IPS-11a (cell line): ENCODE data around the gene COL4A3.

Source experiments
- H3K4me3 ChIP-seq: one replicate; pipeline ENCODE4 v1.5.1; 2013; ENCODE audit warnings: low read depth, low read length, control low read depth

COL4A3 gene

DNA sequence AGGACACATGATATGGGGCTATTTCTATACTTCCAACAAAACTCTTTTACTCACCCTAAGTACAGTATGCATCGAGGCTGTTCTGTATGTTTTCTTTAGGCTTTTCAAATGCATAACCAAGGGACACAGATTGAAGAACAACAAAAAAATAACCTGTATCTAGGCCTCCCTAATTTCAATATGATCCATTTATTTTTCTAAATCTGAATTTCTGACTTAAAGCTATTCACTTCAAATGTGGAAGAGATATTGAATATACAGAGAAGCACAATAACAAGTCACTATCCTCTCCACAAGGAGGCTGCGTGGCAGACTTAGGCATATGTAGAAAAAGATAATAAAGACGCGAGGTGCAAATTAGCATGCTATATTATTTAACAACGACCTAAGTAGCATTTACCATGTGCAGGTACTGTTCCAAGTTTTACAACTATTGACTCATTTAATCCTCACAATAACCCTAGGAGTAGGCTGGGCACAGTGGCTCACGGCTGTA is 121.4 kb downstream of the COL4A3 start:
- H3K4me3 ChIP-seq: no peak overlapping the region

DNA sequence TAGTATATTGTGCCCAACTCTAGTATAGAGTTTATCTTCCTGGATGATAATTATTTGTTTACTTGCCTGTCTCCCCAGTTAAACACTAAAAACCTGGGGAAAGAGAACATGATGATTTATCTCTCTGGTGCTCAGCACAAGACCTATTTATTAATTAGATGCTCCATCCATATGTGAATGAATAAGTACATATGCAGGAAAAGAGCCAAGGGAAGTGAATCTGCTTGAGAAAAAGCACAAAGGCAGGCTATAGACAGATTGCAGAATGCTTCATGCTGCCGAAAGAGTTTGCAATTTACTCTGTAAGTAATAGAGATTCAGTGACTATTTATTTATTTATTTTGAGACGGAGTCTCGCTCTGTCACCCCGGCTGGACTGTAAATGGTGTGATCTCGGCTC is 123.3 kb downstream of the COL4A3 start:
- H3K4me3 ChIP-seq: no peak overlapping the region

DNA sequence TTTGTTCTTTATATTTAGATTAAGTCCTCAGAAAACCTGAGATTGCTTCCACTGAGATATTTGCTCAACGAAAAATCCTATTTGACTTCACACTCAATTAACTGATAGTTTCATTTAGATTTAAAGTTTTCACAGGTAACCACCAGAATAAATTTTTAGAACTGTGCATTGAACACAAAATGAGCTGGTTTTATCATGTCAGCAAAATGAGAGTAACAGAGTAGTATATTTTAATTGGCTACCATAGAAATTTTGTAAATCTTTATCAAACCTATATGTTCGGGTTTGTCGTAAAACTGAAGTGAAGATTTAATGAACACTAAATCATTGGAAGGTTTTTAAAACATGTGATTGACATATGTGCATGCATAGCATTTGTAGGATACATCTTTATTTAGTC is 127.9 kb downstream of the COL4A3 start:
- H3K4me3 ChIP-seq: no peak overlapping the region

DNA sequence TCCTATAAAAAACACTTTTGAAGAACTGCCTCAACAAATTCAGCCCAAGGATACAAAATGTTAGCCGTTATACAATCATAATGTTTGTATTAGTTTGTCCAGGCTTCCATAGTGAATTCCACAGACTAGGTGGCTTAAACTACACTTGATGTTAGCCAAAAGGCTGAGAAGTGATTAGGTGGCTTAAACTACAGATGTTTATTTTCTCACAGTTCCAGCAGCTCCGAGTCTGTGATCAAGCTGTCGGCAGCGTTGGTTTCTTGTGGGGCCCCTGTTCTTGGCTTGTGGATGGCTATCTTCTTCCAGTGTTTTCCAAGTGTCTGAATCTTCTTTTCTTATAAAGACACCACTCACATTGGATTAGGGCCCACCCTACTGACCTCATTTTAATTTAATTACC is 129.1 kb downstream of the COL4A3 start:
- no peak overlapping the region for H3K4me3 ChIP-seq

DNA sequence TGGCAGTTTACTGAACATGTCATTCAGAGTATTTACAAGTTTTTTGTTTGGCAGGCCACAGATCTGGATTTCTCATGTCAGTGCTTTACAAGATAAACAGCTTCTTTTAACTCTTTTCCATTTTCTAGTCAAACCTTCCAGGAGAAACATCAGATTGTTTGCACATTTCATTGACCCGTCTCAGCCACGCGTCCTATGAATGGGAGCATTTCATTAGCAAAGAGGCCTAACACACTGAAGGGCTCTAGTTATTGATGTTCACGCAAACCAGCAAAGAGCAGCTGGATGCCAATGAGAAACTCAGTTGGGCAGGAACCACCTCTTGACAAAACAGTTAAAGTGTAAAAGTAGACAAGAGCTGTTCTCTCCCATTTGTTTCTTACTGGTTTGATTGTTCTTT is 131.4 kb downstream of the COL4A3 start:
- H3K4me3 ChIP-seq: no peak overlapping the region

DNA sequence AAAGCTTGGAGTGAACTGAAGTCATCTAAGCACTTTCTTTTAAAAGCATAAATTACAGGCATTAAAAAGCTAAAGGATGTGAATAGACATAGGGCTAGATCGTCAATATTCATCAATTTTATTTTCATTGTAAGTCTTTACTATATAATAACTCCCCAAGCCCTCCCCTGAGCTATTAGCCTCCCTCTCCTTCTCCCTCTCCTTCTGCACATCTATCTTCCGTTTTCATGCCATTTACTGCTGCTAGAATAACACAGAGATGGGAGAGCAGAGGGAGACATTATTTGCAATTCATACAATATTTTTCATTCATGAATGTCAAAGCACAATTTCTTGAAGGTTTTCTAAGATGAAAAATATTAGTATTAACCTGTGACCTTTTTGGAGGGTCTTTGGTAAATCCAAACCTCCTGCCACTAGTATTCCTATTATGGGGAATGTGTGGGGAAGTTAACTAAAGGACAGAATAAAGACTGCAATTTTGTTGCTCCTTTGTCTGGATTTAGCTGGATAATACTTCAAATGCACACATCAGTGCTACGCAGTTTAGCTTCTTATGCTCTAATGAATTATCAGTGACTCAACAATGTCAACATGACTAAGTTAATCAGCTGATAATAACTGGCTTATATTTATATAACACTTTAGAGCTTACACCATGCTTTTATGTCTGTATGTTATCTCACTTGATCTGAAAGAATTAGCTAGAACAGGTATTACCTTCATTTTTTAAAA is 132.4 kb downstream of the COL4A3 start:
- no peak overlapping the region for H3K4me3 ChIP-seq

DNA sequence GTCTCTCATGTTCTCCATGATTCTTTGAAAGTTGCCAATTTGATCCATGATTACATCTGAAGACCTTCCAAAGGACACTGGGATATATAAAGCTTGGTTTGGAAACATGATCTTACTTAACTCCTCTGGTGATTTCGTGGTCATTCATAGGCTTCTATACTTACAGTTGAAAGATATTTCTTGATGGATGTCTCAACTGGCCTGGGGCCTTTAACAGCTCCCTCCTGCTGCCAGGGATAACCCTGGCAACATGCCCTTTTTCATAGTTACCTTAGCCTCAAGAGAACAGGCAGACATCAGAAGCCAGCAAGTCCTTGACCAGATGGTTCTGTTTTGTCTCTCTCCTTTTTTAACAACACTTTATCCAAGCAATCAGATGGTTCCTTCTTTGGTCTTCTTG is 137.1 kb downstream of the COL4A3 start:
- no peak overlapping the region for H3K4me3 ChIP-seq

DNA sequence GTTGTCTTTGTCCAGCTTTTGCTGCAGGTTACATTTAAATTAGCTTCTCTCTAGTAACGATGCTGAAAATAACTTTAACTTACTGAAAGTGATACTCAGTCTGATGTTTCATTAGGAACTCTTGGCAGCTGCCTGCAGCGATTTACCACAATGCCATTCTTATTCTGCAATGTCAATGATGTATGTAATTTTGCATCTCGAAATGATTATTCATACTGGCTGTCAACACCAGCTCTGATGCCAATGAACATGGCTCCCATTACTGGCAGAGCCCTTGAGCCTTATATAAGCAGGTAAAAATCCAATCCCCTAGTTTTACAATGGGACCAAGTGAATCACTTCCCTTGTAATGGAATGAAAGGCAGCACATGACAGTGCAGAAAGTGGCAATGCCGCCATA is 144.4 kb downstream of the COL4A3 start:
- no peak overlapping the region for H3K4me3 ChIP-seq

DNA sequence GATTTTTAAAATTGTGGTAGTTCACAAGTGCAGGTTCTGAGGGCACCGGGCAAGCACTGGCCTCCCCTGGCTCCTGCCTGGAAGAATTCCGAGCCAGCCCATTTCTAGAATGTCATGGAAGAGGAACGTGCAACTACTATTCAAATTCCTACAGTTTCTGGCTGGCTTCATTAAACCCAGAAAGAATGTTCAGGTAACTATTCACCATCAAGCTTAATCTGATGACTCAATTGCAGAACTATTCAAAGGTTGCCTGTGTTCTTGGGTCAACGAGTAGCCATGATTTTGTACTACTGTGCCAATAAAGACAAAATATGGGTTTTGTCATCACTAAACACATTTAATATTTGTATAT is 146.3 kb downstream of the COL4A3 start:
- no peak overlapping the region for H3K4me3 ChIP-seq

DNA sequence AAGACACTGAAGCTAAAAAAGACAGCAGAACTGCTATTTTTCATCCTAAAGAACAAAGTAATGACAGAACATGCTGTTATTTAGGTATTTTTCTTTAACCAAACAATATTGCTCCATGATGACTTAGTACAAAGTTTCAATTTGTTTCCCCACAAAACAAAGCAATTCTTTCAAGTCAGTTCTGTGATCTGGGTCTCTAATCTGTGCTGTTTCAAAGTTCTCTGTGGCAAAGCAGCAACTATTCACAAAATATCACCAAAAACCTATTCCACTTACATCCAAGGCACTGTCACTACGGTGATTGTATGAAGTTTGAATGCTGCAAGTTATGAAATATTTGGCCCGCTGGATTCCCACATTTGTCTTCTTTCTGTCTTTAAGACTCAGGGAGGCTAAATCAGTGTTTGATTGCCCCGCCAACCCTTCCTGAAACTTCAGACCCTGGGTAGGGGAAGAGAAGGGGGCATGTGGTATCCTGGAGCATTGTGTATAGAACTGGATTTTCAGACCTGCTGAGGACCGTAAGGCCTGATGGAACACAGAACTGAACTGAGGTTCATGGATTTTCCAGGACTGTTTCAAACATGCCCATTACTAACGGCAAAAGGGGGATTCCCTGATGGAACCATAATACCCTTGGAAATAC is 147.6 kb downstream of the COL4A3 start:
- no peak overlapping the region for H3K4me3 ChIP-seq

DNA sequence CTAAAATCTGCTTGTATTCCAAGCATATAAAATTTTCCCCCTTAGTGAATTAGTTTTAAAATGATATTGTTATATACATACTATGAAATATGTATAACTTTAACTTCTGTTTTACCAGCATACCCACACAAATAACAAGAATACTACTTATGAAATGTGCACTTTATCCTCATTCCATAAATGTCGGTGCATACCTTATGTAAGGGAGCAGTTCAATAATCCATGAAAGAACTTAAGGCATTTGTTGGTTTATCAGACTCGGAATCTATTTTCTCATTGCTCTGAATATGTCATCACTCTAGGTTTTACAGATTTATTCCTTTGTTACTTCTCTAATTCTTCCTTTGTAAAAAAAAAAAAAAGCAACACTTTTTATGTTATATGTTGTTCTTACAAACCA is 148.2 kb downstream of the COL4A3 start:
- H3K4me3 ChIP-seq: no peak overlapping the region

DNA sequence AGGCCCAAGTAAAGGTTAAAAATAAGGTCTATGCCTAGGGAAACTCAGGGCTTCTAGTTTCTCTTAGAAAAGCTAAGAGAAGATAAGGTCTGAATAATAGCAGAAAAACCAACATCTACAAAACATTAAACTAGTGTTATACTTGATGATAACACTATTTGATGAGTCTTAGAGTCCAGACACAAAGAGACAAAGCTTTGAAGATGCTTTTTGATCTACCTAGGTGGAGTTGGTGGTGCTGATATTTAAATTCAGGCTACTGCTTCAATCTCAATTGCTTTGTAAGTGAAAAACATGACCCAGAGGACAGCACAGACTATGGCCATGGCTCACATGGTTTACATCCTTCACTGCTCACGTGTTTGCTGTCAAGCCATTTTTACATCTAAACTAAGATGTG is 148.9 kb downstream of the COL4A3 start:
- H3K4me3 ChIP-seq: no peak overlapping the region

DNA sequence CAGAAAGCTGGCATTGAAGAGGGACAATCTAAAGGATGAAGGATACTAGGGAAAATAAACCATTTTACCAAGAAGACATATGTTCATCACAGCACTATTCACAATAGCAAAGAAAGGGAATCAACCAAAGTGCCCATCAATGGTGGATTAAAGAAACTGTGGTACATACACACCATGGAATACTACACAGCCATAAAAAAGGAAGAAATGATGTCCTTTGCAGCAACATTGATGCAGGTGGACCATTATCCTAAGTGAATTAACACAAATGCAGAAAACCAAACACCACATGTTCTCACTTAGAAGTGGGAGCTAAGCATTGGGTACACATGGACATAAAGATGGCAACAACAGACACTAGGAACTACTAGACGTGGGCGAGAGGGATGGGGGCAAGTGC is 153.4 kb downstream of the COL4A3 start:
- no peak overlapping the region for H3K4me3 ChIP-seq

DNA sequence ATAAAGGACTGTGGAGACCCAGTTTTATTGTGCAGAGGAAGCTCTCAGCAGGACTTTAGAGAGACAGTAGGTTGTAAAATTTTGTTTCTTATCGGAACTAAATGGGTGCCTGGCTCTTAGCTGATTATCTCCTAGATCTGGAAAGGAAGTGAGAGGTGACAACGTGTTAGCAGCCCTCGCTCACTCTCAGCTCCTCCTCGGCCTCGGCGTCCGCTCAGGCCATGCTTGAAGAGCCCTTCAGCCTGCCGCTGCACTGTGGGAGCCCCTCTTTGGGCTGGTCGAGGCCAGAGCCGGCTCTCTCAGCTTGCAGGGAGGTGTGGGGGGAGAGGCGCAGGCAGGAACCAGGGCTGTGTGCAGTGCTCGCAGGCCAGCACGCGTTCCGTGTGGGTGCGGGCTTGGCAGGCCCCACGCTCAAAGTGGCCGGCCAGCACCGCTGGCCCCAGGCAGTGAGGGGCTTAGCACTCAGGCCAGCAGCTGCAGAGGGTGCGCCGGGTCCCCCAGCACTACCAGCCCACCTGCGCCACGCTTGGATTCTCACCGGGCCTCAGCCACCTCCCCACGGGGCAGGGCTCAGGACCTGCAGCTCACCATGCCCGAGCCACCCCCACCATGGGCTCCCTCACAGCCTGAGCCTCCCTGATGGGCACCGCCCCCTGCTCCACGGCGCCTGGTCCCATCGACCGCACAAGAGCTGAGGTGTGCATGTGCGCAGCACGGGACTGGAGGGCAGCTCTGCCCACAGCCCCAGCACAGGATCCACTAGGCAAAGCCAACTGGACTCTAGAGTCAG is 156.1 kb downstream of the COL4A3 start:
- H3K4me3 ChIP-seq: no peak overlapping the region

DNA sequence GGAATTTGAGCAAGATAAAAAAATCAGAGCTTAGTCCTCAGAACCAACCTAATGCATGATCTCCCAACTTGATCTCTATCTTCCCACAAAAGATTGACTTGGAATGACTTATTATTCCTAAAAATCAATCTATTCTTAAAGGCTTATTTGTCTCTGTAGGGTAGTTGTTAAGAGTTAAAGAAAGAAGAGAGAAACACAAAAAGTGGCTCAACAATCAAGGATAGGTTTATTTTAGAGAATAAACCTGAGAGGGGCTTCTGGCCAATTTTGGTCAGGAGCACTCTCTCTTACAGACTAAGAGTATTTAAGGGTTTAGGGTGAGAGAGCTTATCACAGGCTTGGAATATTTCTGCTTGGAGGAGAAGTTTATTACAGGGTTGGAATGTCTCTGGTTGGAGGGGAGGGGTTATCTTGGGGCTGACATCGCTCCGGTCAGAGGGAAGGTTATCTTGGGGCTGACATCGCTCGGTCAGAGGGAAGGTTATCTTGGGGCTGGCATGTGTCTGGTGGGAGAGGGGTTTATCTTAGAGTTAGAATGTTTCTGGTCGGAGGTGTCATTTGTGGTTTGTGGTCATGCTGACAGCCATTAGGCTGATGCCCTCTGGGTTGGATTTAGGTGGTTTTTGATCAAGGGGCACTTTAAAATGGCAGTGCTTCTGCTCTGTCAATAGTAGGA is 158.2 kb downstream of the COL4A3 start:
- H3K4me3 ChIP-seq: no peak overlapping the region

DNA sequence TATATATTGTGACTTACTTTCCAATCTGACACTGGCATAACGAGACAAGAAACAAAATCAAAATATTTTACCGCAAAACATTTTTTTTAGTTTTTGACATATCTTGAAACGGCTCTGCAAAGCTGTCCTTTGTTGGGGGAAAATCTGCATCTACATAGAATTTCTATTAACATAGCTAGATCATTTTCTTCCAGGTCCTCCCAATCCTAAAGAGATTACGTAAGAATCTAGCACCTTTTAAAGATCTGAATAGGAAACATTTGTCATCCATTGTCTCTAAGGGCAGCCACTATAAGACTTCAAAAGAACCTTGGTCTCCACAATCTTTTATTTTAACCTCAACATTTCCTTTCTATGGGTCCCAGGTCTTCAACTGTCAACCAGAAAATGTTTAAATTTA is 159.4 kb downstream of the COL4A3 start:
- H3K4me3 ChIP-seq: no peak overlapping the region

DNA sequence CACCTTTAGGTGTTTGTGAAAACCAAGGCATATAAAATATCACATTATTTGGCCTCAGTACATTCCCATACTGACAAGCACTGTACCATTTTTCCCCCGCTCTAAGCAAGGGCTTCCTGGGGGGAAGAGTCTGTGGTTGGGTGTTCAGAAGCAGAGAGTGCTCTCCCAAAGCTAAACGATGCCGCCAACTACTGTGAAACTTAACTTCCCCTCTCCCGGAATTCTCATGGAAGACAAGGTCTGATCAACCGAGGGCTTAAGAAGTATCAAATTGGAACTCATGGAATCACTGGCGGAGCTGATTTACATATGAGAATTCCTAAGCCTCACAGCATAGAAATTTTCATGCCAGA is 160.2 kb downstream of the COL4A3 start:
- peak overlapping the region; percentile 56 for H3K4me3 ChIP-seq

DNA sequence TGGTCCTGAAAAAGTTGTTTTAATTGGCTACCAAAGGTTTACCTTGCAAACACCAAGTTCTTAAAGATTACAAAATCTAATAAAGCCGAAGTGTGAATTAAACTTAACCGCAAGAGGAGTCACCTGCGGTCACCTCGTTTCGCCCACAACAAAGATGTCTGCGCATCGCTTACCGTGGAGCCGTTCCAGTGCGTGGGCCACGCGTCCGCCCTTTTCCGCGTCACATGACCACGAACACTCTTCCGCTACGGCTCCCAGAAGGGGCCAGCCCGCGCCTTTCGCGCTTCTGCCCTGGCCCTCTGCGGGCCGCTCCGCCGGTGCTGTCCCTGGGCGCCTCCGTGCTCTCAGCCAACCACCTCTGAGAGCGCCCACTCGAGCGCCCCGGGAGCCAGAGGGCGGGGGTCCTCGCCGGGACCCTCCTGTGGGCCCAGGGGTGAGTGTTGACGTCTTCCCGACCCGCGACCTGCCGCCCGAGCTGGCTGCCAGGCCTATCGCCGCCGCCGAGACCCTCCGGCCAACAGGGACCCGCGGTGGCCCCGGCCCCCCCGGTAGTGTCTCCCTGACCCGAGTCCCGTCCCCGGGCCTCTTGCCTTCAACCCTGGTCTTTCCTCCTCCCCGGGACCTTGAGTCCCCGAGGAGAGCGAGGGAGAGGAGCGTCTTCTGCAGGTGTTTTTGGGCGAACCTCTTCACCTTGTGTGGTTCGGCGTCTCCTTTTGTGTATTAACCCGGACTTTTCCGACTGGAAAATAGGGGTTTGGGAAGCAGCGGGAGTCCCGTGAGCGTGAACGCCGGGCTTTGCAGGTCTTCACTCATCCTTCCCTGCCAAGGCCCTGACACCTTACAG is 160.8 kb downstream of the COL4A3 start, which contains the start of gene MFF:
MFF (plus strand) TSS at position 257 of the 844 bp plus-strand sequence. CDS start 5,415 bp downstream, outside the sequence.
- peak within 1 kb of the TSS; percentile 56 for H3K4me3 ChIP-seq

DNA sequence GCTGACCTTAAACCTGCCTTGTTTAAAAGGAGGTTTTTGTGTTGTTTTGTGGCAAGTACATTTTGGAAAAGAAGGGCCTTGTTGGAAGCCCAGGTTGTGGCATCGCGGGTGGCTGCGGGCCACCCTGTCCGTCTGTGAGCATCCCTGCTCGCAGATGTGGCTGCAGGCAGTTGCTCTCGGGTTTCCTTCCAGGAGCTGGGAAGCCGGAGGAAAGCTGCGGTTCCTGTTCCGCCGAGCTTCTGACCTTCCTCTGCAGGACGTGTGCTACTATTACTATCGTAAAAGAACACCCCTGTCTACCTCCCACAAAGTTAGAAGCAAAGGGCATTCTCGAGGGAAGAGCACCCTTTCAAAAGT is 161.4 kb downstream of the COL4A3 start:
- peak overlapping the region; percentile 56 for H3K4me3 ChIP-seq

DNA sequence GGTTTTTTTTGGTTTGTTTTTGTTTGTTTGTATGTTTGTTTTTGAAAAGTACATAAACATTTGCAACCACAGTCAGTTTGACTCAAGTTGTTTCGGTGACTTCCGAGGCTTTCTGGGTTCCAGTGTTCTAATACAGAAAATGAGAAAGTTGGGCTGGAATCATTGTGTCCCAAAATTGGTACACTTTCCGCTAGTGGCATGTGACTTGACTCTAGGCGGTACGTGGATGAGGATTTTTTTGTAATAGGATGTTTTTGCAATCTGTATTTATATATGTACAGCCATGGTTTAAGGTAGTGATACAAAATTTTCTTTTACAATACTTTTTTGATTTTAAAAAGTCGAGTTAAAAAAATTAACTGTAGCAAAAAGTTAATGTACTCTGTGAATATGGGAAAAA is 162.4 kb downstream of the COL4A3 start:
- H3K4me3 ChIP-seq: no peak overlapping the region

DNA sequence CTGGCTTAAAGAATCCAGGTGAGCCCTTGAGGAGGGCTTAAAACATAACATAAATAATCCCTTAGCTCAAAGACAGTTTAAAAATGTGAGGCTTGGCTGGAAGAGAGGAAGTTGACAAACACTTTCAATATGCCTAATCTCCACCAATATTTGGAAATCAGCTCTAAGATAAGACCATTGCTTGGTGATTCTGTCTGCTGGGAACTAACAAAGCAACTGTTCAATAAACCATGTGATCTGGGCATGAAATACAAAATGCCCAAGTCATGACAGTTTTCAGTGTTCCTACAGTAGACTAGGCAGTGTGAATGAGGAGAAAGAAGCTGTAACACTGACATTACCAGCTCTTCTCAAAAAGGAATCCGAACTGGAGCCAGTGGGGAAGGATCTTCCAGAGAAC is 171.3 kb downstream of the COL4A3 start:
- no peak overlapping the region for H3K4me3 ChIP-seq
